Lung (tissue), 12 donors: ENCODE data around the gene MPPED1. TPM values are rescaled to one million over a fixed set of nuclear protein-coding genes. Genes with fewer than 3 reads are reported as not detected.

Experiments used
- ATAC-seq: fragments of 200-7000 bp; cut with Tn5 transposase; one replicate; pipeline ENCODE4 v1.9.1; 2020; ENCODE audit warnings: moderate number of reproducible peaks; ENCODE audit not compliant: insufficient read depth, low FRiP score
- DNase-seq, 3 donors: peaks; one replicate each; pipeline ENCODE4 v3.0.0-alpha.2; 2013 to 2017
- H3K27ac ChIP-seq, 2 donors: one replicate each; pipeline ENCODE4 v1.5.1; 2013; ENCODE audit warnings: mild to moderate bottlenecking in 2 of 2, moderate library complexity in 2 of 2, control low read depth in 1 of 2, inconsistent platforms in 1 of 2, low read depth in 1 of 2, low read length in 1 of 2
- H3K27me3 ChIP-seq, 3 donors: one replicate each; pipeline ENCODE4 v1.5.1; 2013; ENCODE audit warnings: low read length in 2 of 3; ENCODE audit not compliant: control insufficient read depth in 3 of 3, insufficient read depth in 3 of 3
- H3K36me3 ChIP-seq, 4 donors: one replicate each; pipeline ENCODE4 v1.5.1; 2013; ENCODE audit warnings: low read length in 4 of 4, mild to moderate bottlenecking in 1 of 4, moderate library complexity in 1 of 4; ENCODE audit not compliant: control insufficient read depth in 4 of 4, insufficient read depth in 4 of 4
- H3K4me1 ChIP-seq, 5 donors: one replicate each; pipeline ENCODE4 v1.5.1; 2013; ENCODE audit warnings: low read length in 5 of 5, mild to moderate bottlenecking in 2 of 5, moderate library complexity in 1 of 5; ENCODE audit not compliant: control insufficient read depth in 5 of 5, insufficient read depth in 5 of 5
- H3K4me3 ChIP-seq: one replicate; pipeline ENCODE4 v1.5.1; 2013; ENCODE audit warnings: mild to moderate bottlenecking, control low read depth, moderate library complexity
- H3K9ac ChIP-seq, 2 donors: one replicate each; pipeline ENCODE4 v1.5.1; 2013; ENCODE audit warnings: low read length in 2 of 2, control low read depth in 1 of 2; ENCODE audit not compliant: insufficient read depth in 1 of 2
- H3K9me3 ChIP-seq, 4 donors: one replicate each; pipeline ENCODE4 v1.5.1; 2013; ENCODE audit warnings: low read length in 3 of 4, mild to moderate bottlenecking in 1 of 4, moderate library complexity in 1 of 4; ENCODE audit not compliant: control insufficient read depth in 4 of 4, insufficient read depth in 3 of 4
- WGBS, 2 donors: extraction: QIAGEN DNeasy Blood & Tissue Kit; methylation state at CpG; one replicate each; pipeline ENCODE4 v1.1.7; 2013; 5-methylcytosine and 5-hydroxymethylcytosine counted together
- polyA plus RNA-seq, 2 donors: library from polyadenylated mRNA; stranded (reverse); fragments of 200-250 nt; gene quantifications; one replicate each; pipeline ENCODE4 v1.2.1, GENCODE V29; 2013
- total RNA-seq, 2 donors: library from RNA; depleted of rRNA in 1 of 2; stranded (reverse); fragments of >200 nt in 1 of 2; gene quantifications; one replicate each; pipeline ENCODE4 v1.2.1, GENCODE V29; 2014 to 2021
- TF ChIP-seq, protein P1 (sequence below): IDR thresholded peaks from 2 replicates; pipeline ENCODE4 v1.5.1; 2012; ENCODE audit warnings: mild to moderate bottlenecking; ENCODE audit errors: control extremely low read depth, extremely low read depth
- donor health status: control.
- donor health status: control.
- donor health status: Bipolar disorder and iron deficiency.
- donor health status: healthy.
- donor health status: DM: yes; HTN: yes; CAD: no.

MPPED1 gene
- total and polyA plus RNA-seq, 4 donors, result 0.05 to 0.65 TPM; not detected in 2

DNA sequence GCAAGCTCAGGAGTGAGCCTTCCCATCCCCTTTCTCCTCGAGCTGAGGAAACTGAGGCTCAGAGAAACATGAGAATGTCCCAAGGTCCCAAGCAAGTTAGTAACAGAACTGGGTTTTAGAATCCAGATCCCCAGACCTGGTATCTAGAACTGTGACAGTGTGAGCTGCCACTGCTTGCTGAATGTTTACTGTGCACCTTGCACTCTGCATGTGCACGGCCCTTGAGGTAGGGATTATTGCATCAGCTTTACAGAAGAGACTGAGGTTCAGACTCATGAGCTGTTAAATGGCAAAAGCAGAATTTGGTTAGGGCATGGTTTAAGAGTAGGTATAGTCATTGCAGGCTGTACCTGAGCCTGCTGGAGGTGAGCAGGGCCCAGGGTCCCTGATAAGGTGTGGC, 3.8 kb upstream of the MPPED1 start:
- no peak for ATAC-seq
- no peaks in the 10 kb centered on the region for H3K36me3 ChIP-seq
- DNase-seq, result no peak
- 74 to 84% methylated on average over 2 of the region's 2 CpGs for WGBS, 2 donors
- no peaks in the 10 kb centered on the region for H3K9me3 ChIP-seq
- H3K27ac ChIP-seq, result no peak overlapping the region
- TF ChIP-seq, protein P1, sequence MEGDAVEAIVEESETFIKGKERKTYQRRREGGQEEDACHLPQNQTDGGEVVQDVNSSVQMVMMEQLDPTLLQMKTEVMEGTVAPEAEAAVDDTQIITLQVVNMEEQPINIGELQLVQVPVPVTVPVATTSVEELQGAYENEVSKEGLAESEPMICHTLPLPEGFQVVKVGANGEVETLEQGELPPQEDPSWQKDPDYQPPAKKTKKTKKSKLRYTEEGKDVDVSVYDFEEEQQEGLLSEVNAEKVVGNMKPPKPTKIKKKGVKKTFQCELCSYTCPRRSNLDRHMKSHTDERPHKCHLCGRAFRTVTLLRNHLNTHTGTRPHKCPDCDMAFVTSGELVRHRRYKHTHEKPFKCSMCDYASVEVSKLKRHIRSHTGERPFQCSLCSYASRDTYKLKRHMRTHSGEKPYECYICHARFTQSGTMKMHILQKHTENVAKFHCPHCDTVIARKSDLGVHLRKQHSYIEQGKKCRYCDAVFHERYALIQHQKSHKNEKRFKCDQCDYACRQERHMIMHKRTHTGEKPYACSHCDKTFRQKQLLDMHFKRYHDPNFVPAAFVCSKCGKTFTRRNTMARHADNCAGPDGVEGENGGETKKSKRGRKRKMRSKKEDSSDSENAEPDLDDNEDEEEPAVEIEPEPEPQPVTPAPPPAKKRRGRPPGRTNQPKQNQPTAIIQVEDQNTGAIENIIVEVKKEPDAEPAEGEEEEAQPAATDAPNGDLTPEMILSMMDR, result no peak
- H3K9ac ChIP-seq, result no peak overlapping the region
- peaks cover 0 to 10% (median 0%) of the 10 kb centered on the region in 5 donors for H3K4me1 ChIP-seq
- H3K27me3 ChIP-seq, result peaks cover 4 to 26% (median 12%) of the 10 kb centered on the region in 3 donors
- H3K4me3 ChIP-seq, result no peak overlapping the region

DNA sequence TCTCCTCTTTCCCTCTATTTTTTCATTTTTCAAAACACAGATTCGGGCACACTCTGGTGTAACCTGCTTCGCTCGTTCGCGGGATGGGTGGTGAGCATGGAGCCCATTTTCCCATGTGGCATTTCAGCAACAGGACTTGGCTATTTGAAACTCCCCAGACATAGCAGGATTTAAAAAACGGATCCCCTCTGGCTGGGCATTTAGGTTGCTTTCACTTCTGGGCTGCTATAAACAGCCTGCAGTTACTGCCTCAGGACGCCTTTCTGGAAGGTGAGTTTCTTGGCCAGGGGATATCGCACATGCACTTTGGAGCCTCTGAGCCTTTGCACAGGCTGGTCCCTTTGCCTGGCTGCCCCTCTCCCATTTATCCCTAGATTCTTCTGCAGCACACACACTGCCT, 2.8 kb upstream of the MPPED1 start:
- Histone ChIP-seq H3K4me3 (no peak overlapping the region), H3K4me1 (peaks cover 0 to 15% (median 0%) of the 10 kb centered on the region in 5 donors), H3K36me3 (no peaks in the 10 kb centered on the region), H3K9me3 (no peaks in the 10 kb centered on the region), H3K9ac (no peak overlapping the region), H3K27ac (no peak overlapping the region), H3K27me3 (peaks cover 6 to 26% (median 21%) of the 10 kb centered on the region in 3 donors)
- no peak for ATAC-seq
- WGBS, 2 donors, result 85 to 89% methylated on average over 8 of the region's 8 CpGs
- TF ChIP-seq, protein P1, result no peak
- DNase-seq, result no peak

DNA sequence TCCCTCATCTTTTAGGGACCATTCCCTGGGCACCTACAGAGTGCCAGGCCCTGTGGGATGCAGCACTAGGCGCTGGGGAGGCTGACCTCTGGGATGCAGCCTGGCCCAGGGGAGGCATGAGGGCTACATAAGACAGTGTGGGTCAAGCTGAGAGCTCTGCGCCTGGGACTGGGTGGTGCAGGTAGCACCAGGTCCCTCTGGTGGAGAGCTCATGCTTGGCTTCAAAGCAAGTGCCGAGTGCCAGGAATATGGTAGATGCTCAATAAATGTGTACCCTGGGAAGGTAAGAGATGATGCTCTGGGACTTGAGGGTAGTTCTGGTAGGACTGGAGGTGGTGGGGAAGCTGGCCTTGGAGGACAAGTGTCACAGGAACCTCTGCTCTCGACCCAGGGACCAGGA, 2.0 kb upstream of the MPPED1 start:
- no peaks in the 10 kb centered on the region for H3K9me3 ChIP-seq
- peaks cover 6 to 28% (median 26%) of the 10 kb centered on the region in 3 donors for H3K27me3 ChIP-seq
- no peak overlapping the region for H3K27ac ChIP-seq
- WGBS, 2 donors, result 61 to 70% methylated on average over 4 of the region's 4 CpGs
- DNase-seq (no peak), ATAC-seq (no peak)
- H3K9ac ChIP-seq, result no peak overlapping the region
- TF ChIP-seq, protein P1, result no peak
- H3K36me3 ChIP-seq, result no peaks in the 10 kb centered on the region
- H3K4me1 ChIP-seq, result peaks cover 0 to 15% (median 0%) of the 10 kb centered on the region in 5 donors
- H3K4me3 ChIP-seq, result no peak overlapping the region
